ENCODE results near the gene KIF18A. TPM values are rescaled to one million over a fixed set of nuclear protein-coding genes. Genes with fewer than 3 reads are reported as not detected.

Gene KIF18A
- total and polyA plus RNA-seq, 7 donors = under 0.01 to 2.7 (median 0.49) TPM

- WGBS, 2 donors = 88 to 90% methylated on average over 1 of the region's 1 CpG
Measured at GRCh38 chr11:28086569-28086968, 21.4 kb downstream of the KIF18A start.

GRCh38 chr11:28083118-28083517, 24.8 kb downstream of the KIF18A start:
- Histone ChIP-seq H3K4me1 (no peaks in the 10 kb centered on the region), H3K27me3 (no peaks in the 10 kb centered on the region), H3K4me3 (no peak overlapping the region), H3K36me3 (no peaks in the 10 kb centered on the region), H3K27ac (no peak overlapping the region), H3K9me3 (no peaks in the 10 kb centered on the region)
- TF ChIP-seq POLR2AphosphoS5 (IDR thresholded peaks at IDR 0.05) (no peak), EP300 (IDR thresholded peaks at IDR 0.05) (no peak), POLR2A (IDR thresholded peaks at IDR 0.05) (no peak)
- TF ChIP-seq, protein P1, sequence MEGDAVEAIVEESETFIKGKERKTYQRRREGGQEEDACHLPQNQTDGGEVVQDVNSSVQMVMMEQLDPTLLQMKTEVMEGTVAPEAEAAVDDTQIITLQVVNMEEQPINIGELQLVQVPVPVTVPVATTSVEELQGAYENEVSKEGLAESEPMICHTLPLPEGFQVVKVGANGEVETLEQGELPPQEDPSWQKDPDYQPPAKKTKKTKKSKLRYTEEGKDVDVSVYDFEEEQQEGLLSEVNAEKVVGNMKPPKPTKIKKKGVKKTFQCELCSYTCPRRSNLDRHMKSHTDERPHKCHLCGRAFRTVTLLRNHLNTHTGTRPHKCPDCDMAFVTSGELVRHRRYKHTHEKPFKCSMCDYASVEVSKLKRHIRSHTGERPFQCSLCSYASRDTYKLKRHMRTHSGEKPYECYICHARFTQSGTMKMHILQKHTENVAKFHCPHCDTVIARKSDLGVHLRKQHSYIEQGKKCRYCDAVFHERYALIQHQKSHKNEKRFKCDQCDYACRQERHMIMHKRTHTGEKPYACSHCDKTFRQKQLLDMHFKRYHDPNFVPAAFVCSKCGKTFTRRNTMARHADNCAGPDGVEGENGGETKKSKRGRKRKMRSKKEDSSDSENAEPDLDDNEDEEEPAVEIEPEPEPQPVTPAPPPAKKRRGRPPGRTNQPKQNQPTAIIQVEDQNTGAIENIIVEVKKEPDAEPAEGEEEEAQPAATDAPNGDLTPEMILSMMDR (IDR thresholded peaks at IDR 0.05) = no peak
- intact Hi-C loops (cut with DNase I) = no loop called here
- WGBS, 2 donors = 96 to 100% methylated on average over 1 of the region's 1 CpG
- no peak for DNase-seq

More at GRCh38 chr11:28086569-28086968, 21.4 kb downstream of the KIF18A start:
- Histone ChIP-seq H3K36me3 (no peaks in the 10 kb centered on the region), H3K9me3 (no peaks in the 10 kb centered on the region), H3K4me3 (no peak overlapping the region), H3K27ac (no peak overlapping the region), H3K27me3 (no peaks in the 10 kb centered on the region), H3K4me1 (no peaks in the 10 kb centered on the region)
- no peak for DNase-seq
- intact Hi-C loops (cut with DNase I) = no loop called here
- TF ChIP-seq EP300 (IDR thresholded peaks at IDR 0.05) = no peak
- TF ChIP-seq, protein P1 (IDR thresholded peaks at IDR 0.05) = no peak
- TF ChIP-seq POLR2AphosphoS5 (IDR thresholded peaks at IDR 0.05) = no peak
- no peak for TF ChIP-seq POLR2A (IDR thresholded peaks at IDR 0.05)

DNA sequence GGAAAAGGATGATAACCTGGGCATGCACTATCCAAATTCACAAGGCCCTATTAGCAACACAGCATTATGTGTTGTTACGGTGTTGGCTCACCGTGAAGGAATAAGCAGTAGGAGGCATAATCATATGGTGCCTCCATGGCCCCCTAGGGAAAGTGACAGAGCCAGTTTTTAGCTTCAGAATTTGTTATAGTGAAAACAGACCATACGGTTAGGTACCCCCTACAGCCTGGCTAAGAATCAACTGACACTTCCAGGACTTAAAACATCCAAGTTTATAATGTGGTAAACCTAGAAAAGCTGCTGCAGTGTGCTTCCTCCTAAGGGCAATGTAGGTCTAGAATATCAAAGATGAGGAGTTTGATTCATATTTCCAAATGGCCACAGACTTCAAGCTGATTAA, 30.4 kb downstream of the KIF18A start:
- Histone ChIP-seq H3K27ac (no peak overlapping the region), H3K4me1 (no peaks in the 10 kb centered on the region), H3K9me3 (no peaks in the 10 kb centered on the region), H3K27me3 (no peaks in the 10 kb centered on the region), H3K36me3 (no peaks in the 10 kb centered on the region), H3K4me3 (no peak overlapping the region)
- intact Hi-C loops (cut with DNase I) = no loop called here
- no peak for DNase-seq
- TF ChIP-seq POLR2AphosphoS5 (IDR thresholded peaks at IDR 0.05) (no peak), POLR2A (IDR thresholded peaks at IDR 0.05) (no peak)
- TF ChIP-seq, protein P1 (IDR thresholded peaks at IDR 0.05) = no peak
- WGBS, 2 donors = 91 to 93% methylated on average over 3 of the region's 3 CpGs

- 73 to 74% methylated on average over 2 of the region's 2 CpGs for WGBS, 2 donors
- Histone ChIP-seq H3K9me3 (no peaks in the 10 kb centered on the region), H3K4me1 (no peaks in the 10 kb centered on the region), H3K36me3 (no peaks in the 10 kb centered on the region), H3K27ac (no peak overlapping the region), H3K27me3 (no peaks in the 10 kb centered on the region), H3K4me3 (no peak overlapping the region)
- intact Hi-C loops (cut with DNase I) = no loop called here
- TF ChIP-seq, protein P1 (IDR thresholded peaks at IDR 0.05) = no peak
- TF ChIP-seq EP300 (IDR thresholded peaks at IDR 0.05) (no peak), POLR2A (IDR thresholded peaks at IDR 0.05) (no peak), POLR2AphosphoS5 (IDR thresholded peaks at IDR 0.05) (no peak)
- DNase-seq = no peak
Measured at GRCh38 chr11:28072321-28072720, 35.6 kb downstream of the KIF18A start.

GRCh38 chr11:28071305-28071704, 36.7 kb downstream of the KIF18A start:
- Histone ChIP-seq H3K4me1 (no peaks in the 10 kb centered on the region), H3K9me3 (no peaks in the 10 kb centered on the region), H3K4me3 (no peak overlapping the region), H3K27me3 (no peaks in the 10 kb centered on the region), H3K36me3 (no peaks in the 10 kb centered on the region), H3K27ac (no peak overlapping the region)
- intact Hi-C loops (cut with DNase I) = no loop called here
- TF ChIP-seq, protein P1 (IDR thresholded peaks at IDR 0.05) = no peak
- no peak for TF ChIP-seq POLR2AphosphoS5 (IDR thresholded peaks at IDR 0.05)
- TF ChIP-seq EP300 (IDR thresholded peaks at IDR 0.05) = no peak
- TF ChIP-seq POLR2A (IDR thresholded peaks at IDR 0.05) = no peak
- no peak for DNase-seq
- WGBS, 2 donors = 97 to 98% methylated on average over 1 of the region's 1 CpG

Measured in sigmoid colon (tissue), 7 donors.